Ascending aorta (tissue), 2 donors: ENCODE data around the gene ETNPPL. TPM values are rescaled to one million over a fixed set of nuclear protein-coding genes. Genes with fewer than 3 reads are reported as not detected.
"Not testable (repeated sequence)": the region's sequence is repeated elsewhere in the genome, so short reads cannot be mapped to it uniquely, and the experiment has no call there.

Experiments
- DNase-seq, 2 donors: peaks; one replicate each; pipeline ENCODE4 v3.0.0-alpha.2; 2019; ENCODE audit warnings: low spot score in 2 of 2
- H3K27ac ChIP-seq, 2 donors: fragments of 200-600 bp; sonication (generic); one replicate each; pipeline ENCODE4 v1.5.1; 2016 to 2017; ENCODE audit warnings: mild to moderate bottlenecking in 1 of 2
- H3K27me3 ChIP-seq: fragments of 200-600 bp; sonication (generic); one replicate; pipeline ENCODE4 v1.5.1; 2017
- H3K36me3 ChIP-seq, 2 donors: fragments of 200-600 bp; sonication (generic); one replicate each; pipeline ENCODE4 v1.5.1; 2016
- H3K4me1 ChIP-seq, 2 donors: fragments of 200-600 bp; sonication (generic); one replicate each; pipeline ENCODE4 v1.5.1; 2016 to 2017; ENCODE audit warnings: mild to moderate bottlenecking in 1 of 2
- H3K4me3 ChIP-seq, 2 donors: fragments of 200-600 bp; sonication (generic); one replicate each; pipeline ENCODE4 v1.5.1; 2016 to 2017; ENCODE audit warnings: mild to moderate bottlenecking in 1 of 2
- H3K9me3 ChIP-seq, 2 donors: fragments of 200-600 bp; sonication (generic); one replicate each; pipeline ENCODE4 v1.5.1; 2016
- intact Hi-C: fragments of 100-400 bp; cut with DNase I; formaldehyde crosslinking; loops from one replicate; pipeline ENCODE4 v1.15.1; 2023
- total RNA-seq: library from RNA; depleted of rRNA; stranded (reverse); fragments of >200 nt; gene quantifications from one replicate; pipeline ENCODE4 v1.1.0, GENCODE V29; 2016
- TF ChIP-seq, protein P1 (sequence below), 3 experiments: fragments of 200-600 bp in 2 of 3; fragments of 450-650 bp in 1 of 3; sonication (generic) in 2 of 3; IDR thresholded peaks; one replicate each; pipeline ENCODE4 v1.5.1; 2016 to 2019; ENCODE audit warnings: antibody characterized with exemption in 3 of 3, mild to moderate bottlenecking in 1 of 3, moderate library complexity in 1 of 3

Gene ETNPPL
- total RNA-seq, 1 donor from 2014 or later = not detected

DNA sequence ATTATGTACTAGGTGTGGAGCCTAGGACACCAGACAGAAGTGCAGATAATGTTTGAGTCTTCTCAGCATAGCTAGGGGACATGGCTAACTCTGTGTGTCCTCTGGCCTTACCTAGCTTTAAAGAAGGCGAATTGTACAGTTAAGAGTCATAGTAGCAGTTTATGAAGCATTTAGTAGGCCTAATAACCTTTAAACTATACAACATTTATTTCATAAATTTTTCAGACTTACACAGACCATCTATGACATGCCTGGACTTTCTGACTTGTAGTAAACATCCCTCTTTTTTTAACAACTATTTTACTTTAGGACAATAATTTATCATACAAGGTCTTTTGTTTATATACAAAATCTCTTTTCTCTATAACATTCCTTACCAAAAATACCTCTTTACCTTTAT lies 37.4 kb downstream of the ETNPPL start:
- DNase-seq = no peak
- H3K27ac ChIP-seq = no peak overlapping the region
- H3K9me3 ChIP-seq = no peaks in the 10 kb centered on the region
- no peaks in the 10 kb centered on the region for H3K36me3 ChIP-seq
- H3K4me1 ChIP-seq = no peaks in the 10 kb centered on the region
- no peaks in the 10 kb centered on the region for H3K27me3 ChIP-seq
- no peak overlapping the region for H3K4me3 ChIP-seq
- TF ChIP-seq, protein P1, sequence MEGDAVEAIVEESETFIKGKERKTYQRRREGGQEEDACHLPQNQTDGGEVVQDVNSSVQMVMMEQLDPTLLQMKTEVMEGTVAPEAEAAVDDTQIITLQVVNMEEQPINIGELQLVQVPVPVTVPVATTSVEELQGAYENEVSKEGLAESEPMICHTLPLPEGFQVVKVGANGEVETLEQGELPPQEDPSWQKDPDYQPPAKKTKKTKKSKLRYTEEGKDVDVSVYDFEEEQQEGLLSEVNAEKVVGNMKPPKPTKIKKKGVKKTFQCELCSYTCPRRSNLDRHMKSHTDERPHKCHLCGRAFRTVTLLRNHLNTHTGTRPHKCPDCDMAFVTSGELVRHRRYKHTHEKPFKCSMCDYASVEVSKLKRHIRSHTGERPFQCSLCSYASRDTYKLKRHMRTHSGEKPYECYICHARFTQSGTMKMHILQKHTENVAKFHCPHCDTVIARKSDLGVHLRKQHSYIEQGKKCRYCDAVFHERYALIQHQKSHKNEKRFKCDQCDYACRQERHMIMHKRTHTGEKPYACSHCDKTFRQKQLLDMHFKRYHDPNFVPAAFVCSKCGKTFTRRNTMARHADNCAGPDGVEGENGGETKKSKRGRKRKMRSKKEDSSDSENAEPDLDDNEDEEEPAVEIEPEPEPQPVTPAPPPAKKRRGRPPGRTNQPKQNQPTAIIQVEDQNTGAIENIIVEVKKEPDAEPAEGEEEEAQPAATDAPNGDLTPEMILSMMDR (IDR thresholded peaks at IDR 0.05) = no peak
- intact Hi-C loops = no loop called here

DNA sequence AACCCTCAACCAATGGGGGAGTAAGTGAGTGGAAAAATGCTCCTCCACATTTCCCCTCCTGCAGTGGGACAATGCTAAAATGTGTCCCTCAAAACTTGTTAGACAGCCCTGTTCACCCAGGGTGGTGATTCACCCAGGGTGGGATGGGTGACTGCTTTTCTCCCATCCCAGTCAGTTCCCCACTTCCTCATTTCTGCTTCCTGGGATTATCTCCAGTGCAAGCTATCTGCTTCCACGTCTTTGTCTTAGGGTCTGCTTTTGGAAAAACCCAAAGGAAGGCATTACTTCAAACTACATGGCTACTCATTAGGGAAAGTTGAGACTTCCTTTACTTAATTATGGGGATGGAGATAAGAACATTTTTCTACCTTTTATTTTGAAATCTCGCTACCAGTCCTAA lies 45.5 kb downstream of the ETNPPL start:
- H3K4me1 ChIP-seq = no peaks in the 10 kb centered on the region
- H3K27me3 ChIP-seq = no peaks in the 10 kb centered on the region
- intact Hi-C loops = no loop called here

DNA sequence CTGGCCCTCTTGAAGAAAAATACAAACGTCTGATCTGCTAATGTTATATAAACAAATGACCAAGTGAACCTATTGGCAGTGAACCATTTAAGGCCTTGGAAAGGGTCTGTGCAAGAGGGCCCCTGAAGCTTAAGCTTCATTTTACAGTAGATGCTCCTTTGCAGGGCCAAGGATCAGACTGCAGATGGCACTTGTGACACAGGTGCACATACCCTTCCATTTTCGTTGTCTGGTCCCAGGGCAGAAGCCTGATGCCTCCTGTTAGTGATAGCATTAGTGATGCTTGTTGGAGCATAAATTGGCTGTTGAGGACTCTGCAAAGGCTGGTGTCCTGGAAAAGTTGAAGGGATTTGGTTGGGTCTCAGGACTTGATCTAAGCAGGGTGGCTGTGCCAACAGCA lies 46.5 kb downstream of the ETNPPL start:
- intact Hi-C loops = no loop called here
- Histone ChIP-seq H3K27ac (no peak overlapping the region), H3K36me3 (no peaks in the 10 kb centered on the region), H3K27me3 (no peaks in the 10 kb centered on the region), H3K4me3 (no peak overlapping the region), H3K9me3 (no peaks in the 10 kb centered on the region), H3K4me1 (no peaks in the 10 kb centered on the region)
- TF ChIP-seq, protein P1 (IDR thresholded peaks at IDR 0.05) = no peak
- no peak for DNase-seq

More for the DNA sequence above, 45.5 kb downstream of the ETNPPL start:
- no peaks in the 10 kb centered on the region for H3K36me3 ChIP-seq
- TF ChIP-seq, protein P1 (IDR thresholded peaks at IDR 0.05) = no peak
- no peak overlapping the region for H3K4me3 ChIP-seq
- H3K27ac ChIP-seq = no peak overlapping the region
- no peaks in the 10 kb centered on the region for H3K9me3 ChIP-seq
- no peak for DNase-seq

DNA sequence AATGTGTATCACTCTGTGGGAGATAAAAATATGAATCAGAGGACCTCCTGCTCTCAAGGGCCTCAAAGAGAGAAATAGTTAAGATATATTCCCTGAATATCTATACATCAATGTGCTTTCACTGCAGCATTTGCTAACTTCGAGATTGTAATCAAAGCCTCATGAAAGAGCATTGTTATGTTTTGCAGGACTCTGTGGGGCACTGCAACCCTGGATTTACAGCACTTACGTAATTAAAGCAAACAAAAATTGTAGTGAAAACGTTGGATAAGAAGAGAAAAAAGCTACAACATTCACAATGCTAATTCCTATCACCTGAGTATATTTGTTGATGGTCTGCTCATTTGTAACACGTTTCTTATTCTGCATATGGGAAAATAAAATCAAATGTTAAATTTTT lies 48.0 kb downstream of the ETNPPL start:
- no peaks in the 10 kb centered on the region for H3K9me3 ChIP-seq
- no peak overlapping the region for H3K27ac ChIP-seq
- TF ChIP-seq, protein P1 (IDR thresholded peaks at IDR 0.05) = no peak
- no peaks in the 10 kb centered on the region for H3K4me1 ChIP-seq
- H3K27me3 ChIP-seq = no peaks in the 10 kb centered on the region
- intact Hi-C loops = no loop called here
- H3K36me3 ChIP-seq = no peaks in the 10 kb centered on the region
- no peak for DNase-seq
- H3K4me3 ChIP-seq = no peak overlapping the region

DNA sequence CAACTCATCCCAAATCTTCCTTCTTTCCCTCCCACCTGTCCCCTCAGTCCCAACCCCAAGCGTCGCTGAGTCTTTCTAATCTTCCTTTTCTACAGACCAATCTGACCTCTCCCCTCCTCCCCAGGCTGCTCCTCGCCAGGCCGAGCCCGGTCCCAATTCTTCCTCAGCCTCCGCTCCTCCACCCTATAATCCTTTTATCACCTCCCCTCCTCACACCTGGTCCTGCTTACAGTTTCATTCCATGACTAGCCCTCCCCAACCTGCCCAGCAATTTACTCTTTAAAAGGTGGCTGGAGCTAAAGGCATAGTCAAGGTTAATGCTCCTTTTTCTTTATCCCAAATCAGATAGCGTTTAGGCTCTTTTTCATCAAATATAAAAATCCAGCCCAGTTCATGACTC lies 52.3 kb downstream of the ETNPPL start:
- H3K27me3 ChIP-seq, H3K4me1 ChIP-seq, intact Hi-C loops, H3K9me3 ChIP-seq, H3K36me3 ChIP-seq, DNase-seq, H3K27ac ChIP-seq, H3K4me3 ChIP-seq: not testable (repeated sequence)

DNA sequence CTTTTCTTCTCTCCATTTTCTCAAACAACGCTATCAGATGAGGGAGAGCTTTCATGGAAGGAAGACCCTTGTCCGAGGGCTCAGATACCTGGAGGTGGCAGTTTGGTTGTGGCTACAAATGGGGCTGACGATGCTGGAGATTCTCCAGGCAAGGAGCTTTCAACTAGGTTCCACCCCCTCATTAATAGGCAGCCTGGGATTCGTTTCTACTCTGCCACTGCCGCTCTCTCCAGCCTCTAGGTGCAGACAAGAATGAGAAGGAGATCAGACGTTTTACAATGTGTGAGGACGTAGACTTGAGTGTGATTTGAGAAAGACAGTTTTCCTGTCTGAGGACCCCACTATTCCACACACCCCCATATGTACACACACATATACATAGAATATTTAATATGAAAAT lies 53.1 kb downstream of the ETNPPL start:
- H3K4me1 ChIP-seq = no peaks in the 10 kb centered on the region
- no peak overlapping the region for H3K27ac ChIP-seq
- H3K27me3 ChIP-seq = no peaks in the 10 kb centered on the region
- no peaks in the 10 kb centered on the region for H3K36me3 ChIP-seq
- H3K9me3 ChIP-seq = no peaks in the 10 kb centered on the region
- intact Hi-C loops = no loop called here
- no peak overlapping the region for H3K4me3 ChIP-seq
- no peak for DNase-seq
- TF ChIP-seq, protein P1 (IDR thresholded peaks at IDR 0.05) = no peak
